Raji (cell line): Measurements from ENCODE around the gene DYNLT2B.

Experiments
- POLR2A ChIP-seq: IDR thresholded peaks from 2 replicates; pipeline ENCODE4 v1.6.1; 2011; ENCODE audit warnings: low read depth, low read length, control low read depth; ENCODE audit not compliant: insufficient read depth

DYNLT2B gene

DNA sequence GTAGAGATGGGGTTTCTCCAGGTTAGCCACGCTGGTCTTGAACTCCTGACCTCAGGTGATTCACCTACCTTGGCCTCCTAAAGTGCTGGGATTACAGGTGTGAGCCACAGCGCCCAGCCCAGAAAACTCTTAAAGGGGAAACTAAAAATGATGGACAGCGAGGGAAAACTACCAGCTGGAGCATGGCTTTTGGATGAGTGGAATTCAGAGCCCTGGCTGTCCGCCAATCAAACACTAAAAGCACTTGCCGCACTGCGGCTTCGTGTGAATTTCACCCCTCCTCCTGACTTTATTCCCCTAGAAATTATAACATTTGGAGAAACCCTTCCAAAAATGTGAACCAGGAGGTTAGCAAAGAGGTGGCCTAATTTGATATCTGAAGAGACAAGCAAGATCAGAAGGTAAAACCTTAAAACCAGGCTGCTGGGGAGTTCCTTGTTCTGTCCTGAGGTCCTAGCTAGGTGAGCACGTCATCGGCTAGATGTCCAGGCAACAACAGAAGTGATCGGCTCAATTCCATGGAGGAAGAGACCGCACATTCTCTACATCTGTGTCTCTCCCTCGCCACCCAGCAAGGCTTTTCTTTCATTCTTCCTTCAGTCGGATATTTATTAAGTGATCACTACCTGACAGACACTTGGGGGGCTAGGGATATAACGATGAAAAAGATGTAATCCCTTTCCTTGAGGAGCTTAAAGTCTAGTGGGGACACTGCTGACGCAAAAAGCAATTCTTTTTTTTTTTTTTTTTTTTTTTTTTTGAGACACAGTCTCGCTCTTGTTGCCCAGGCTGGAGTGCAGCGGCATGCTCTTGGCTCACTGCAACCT is 18.5 kb upstream of the DYNLT2B start:
- TF ChIP-seq POLR2A: no peak

DNA sequence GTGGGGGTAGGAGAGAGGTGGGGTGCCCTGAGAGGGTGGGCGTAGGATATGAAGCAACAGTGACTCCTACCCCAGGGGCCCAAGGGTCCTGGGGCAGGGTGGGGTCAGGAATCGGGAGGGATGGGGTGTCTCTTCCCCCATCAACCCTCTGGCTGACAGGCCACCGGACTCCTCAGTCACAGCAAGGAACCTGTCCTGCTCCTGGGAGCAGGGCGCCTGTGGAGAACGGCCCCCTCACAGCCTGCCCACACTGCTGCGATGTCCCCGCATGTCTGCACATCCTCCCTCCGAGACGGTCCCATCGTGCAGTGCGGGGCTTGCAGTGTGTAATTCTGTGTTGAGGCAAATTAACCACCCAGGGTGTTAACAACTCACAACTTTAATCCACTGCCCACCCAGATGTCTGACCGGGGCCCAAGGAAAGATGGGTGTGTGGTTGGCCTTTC is 17.5 kb upstream of the DYNLT2B start:
- no peak for TF ChIP-seq POLR2A

DNA sequence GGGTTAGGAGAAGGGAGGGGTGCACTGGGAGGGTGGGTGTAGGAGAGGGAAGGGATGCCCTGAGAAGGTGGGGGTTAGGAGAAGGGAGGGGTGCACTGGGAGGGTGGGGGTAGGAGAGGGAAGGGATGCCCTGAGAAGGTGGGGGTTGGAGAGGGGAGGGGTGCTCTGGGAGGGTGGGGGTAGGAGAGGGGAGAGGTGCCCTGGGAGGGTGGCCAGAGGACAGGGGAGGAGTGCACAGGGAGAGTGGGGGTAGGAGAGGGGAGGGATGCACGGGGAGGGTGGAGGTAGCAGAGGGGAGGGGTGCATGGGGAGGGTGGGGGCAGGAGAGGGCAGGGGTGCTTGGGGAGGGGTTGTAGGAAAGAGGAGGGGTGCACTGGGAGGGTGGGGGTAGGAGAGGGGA is 16.9 kb upstream of the DYNLT2B start:
- TF ChIP-seq POLR2A: no peak

DNA sequence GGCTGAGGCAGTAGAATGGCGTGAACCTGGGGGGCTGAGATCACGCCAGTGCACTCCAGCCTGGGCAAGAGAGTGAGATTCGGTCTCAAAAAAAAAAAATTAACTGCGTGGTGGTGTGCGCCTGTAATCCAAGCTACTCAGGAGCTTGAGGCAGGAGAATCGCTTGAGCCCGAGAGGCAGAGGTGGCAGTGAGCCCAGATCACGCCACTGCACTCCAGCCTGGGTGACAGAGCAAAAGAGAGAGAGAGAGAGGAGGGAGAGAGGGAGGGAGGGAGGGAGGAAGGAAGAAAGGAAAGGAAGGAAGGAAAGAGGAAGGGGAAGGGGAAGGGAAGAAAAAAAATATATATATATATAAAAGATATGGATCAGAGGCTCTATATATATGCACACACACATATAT is 14.1 kb upstream of the DYNLT2B start:
- TF ChIP-seq POLR2A: no peak

DNA sequence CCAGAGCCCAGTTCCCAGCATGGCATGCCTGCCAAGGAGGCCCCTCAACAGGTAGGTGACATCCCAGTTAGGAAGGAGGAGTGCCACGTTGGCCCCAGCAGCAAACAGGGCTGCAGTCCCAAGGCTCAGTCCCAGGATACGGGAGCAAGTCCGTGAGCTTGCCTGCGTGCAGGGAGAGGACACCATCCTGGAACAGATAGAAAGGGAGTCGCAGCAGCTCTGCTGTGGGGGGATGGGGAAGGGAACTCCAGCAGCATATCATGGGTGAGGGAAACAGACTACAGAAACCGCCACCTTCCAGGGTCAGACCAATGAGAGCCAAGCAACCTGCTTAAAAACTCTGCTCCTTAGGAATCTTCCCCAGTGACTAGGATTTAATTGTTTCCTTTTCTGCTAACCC is 9.4 kb upstream of the DYNLT2B start:
- no peak for TF ChIP-seq POLR2A

DNA sequence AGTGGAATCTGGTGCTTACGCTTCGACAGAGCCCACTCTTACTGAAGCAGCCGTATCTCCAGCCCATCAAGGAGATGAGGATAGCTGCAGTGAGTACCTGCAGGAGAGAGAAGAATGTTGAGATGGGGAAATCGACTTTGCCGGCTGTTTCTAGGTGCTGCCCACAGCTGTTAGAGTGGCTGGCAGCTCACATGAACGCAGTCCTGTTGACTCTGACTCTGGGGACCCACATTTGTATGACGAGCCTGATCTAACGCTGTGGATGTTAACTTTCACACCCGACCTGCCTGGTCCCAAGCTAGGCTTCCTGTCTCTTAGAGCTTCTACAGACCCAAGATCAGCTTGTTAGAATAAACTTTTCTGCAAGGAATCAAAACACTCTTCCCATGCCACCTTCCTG is 8.9 kb upstream of the DYNLT2B start:
- no peak for TF ChIP-seq POLR2A

DNA sequence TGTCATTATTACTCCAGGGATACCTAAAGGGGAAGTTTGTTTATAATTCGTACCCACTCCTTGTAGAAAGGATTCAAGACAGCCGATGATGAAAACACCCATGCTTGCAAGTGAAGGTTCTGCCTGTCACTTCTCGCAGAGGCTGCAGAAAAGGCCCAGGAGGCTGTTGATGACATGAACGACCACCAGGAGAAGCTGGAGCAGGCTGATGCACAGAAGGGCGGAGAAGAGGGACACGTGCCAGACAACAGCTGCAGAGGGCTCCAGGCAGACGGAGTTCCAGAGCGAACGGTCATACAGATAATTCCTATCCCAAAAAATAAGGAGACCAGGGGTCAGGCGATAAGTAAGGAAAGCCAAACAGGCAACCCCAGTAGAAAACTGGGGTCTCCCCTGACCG is 5.7 kb upstream of the DYNLT2B start:
- TF ChIP-seq POLR2A: no peak

DNA sequence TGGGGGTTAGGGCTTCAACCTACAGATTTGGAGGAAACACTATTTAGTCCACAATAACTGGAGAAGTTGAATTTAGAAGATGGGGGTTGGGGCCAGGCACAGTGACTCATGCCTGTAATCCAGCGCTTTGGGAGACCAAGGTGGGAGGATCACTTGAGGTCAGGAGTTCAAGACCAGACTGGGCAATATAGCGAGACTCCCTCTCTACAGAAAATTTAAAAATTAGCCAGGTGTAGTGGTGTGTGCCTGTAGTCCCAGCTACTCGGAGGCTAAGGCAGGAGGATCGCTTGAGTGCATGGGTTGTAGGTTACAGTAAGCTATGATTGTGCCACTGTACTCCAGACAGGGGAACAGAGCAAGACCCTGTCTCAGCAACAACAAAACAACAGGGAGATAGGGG is 5.0 kb upstream of the DYNLT2B start:
- TF ChIP-seq POLR2A: no peak

DNA sequence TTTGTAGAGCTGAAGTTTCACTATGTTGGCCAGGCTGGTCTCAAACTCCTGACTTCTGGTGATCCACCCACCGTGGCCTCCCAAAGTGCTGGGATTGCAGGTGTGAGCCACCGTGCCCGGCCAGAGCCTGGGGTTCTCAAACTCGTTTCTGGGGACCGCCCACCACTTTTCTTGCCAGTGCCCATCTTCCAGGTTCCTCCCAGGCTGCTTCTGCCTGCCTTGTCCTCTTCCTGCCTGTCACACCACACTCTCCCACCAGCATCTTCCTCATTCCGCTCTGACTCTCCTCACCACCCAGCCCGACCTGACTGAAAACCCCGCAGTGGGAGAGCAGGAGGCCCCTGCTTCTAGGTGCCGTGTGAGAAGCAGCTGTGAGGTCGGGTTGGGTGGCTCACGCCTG is 3.1 kb upstream of the DYNLT2B start:
- no peak for TF ChIP-seq POLR2A

DNA sequence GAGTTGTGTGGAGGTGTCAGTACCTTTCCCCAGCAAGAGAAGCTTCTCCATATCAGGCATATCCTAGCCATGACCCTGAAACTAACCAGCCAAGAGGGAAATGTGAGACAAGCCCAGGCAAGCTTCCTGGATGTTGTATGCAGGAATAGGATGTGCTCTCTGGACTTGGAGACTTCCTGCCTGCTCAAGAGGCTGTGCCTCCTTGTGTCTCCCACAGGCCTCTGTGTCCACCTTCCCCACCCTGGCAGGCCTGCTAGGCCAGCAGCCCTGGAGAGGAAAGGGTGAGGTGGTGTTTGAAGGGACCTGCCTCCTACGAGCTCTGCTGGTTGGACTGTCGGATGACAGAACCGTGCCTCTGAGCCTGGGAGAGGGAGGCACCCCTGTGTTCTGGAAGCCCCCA is 2.1 kb upstream of the DYNLT2B start:
- no peak for TF ChIP-seq POLR2A

DNA sequence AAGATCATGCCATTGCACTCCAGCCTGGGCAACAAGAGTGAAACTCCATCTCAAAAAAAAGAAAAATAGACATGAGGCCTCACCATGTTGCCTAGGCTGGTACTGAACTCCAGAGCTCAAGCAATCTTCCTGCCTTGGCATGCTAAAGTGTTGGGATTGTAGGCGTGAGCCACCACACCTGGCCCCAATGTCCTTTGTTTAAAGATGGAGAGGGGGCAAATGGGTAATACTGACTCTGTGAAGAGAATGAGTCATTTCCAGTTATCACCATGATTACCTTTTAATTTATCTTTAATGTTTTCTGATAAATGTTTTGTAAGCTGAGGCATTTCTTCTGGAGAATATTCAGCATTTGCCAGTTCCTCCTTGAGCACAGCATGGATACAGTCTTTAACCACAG is 2.2 kb downstream of the DYNLT2B start:
- no peak for TF ChIP-seq POLR2A

DNA sequence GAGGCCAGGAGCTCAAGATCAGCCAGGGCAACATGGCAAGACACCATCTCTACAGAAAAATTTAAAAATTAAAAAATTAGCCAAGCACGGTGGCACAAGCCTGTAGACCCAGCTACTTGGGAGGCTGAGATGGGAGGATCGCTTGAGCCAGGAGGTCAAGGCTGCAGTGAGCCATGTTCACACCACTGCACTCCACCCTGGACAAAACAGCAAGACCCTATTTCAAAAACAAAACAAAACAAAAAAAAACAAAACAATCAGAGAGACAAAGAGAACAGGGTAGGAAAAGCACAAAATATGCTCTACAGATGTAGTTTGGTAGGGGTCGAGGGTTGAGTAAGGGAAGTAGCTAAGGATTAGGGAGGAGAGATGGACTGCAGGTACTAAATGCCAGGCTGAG is 3.4 kb downstream of the DYNLT2B start:
- no peak for TF ChIP-seq POLR2A

DNA sequence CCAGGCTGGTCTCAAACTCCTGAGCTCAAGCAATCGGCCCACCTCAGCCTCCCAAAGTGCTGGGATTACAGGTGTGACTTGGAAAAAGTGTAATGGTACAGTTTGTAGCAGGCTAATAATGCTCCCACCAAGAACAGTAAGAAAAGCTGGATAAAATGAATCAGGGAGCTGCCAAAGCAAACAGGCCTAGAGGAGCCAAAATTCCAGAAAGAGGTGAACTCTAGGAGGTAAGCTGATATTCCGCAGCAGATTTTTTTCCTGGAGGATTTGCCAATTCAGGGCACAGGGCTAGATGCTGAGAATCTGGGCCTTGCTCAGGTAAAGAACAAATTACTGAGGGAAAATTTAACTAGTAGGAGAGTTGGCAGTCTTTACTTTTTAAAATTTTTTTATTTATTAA is 19.5 kb downstream of the DYNLT2B start:
- no peak for TF ChIP-seq POLR2A

DNA sequence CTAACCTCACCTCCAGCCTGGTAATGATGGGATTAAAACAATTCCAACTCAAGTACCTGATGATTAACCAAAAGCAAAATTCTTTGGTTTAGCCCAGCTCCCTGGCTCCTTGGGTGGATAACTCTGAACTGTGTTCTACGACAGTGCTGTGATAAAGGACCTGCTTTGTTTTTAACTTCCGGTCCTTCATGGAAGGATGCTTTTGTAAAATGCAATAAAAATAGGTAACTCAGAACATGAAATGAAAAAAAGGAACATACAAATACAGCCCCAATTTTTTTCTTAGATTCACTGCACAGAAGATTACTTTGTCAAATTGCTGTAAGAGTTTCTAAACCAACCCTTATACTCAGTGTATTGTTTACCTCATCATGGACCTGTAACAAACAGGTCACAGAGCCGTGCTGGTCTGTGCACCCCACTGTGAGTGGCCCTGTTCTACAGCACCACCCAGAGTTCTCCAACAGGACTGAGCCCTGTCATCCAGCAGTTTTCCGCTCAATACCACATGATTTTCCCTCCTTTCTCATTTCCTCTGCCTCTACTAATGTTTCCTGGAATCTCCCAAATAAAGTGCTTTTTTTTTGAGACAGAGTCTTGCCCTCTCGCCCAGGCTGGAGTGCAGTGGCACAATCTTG is 25.6 kb downstream of the DYNLT2B start:
- TF ChIP-seq POLR2A: no peak

DNA sequence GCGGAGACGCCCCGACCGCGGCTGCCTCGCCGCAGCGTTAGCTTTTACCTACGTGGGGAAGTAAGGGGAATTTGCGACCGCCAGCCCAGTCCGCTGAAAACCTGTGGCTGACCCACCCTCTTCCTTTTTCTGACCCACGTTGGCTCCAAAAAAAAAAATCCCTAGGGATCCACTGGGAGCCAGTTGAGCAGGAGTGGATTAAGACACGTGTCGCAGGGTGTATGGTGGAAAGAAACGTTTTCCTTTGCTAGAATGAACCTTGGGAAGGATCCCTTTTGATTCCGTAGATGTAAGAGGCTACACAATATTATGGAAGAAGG is 29.9 kb downstream of the DYNLT2B start:
- TF ChIP-seq POLR2A: no peak

DNA sequence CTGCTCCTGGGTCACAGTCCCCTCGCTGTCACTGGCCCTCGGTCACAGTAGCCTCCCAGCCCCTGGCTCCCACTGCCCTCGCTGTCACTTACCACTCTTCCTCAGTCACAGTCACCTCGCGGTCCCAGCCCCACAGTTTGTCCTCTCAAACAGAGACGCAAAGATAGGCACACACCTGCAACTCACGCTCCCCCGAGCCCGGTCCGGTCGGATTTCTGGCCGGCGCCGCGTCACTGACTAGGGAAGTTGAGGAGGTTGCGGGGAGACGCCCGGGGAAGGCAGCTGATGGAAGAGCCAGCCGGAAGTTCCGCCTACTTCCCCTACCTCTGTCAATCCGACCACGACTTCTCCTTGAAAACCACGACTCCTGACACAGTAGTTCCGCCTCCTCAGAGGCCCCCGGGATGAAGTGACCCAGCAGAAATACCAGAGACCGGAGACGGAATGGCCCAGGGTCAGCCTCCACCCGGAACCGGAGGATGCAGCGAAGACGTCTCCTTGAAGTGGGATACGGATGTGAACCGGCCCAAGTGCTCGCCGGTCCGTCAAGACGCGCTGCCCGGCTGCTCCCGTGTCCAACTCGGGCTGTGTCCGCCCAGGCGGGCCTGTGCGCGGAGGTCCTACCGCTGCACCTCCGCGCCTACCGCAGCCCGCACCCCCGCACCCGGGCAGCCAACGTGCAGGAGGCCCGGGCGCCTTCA is 30.4 kb downstream of the DYNLT2B start, which contains the start of gene PCYT1A:
TSS of gene PCYT1A (minus strand) at position 287 of the 701 bp plus-strand sequence. CDS start 17,195 bp downstream, outside the sequence.
- peak; percentile 73 for TF ChIP-seq POLR2A
